NCI-H1048 (cell line): ENCODE results near the gene PRR11.
"Not testable (repeated sequence)": the region's sequence is repeated elsewhere in the genome, so short reads cannot be mapped to it uniquely, and the experiment has no call there.

Experiments
- DNase-seq: peaks from one replicate; lab custom pipeline; 2025; lab: John Stamatoyannopoulos, UW

The PRR11 gene

GRCh38 chr17:59219992-59220327 is 64.4 kb downstream of the PRR11 start:
- no peak for DNase-seq

- peak; percentile 92 for DNase-seq
These were observed 65.0 kb downstream of the PRR11 start, which contains the start of gene GDPD1 for GRCh38 chr17:59220328-59221158. GDPD1 (plus strand) TSS chr17:59220511; CDS start chr17:59220610, 99 bp downstream.

DNA sequence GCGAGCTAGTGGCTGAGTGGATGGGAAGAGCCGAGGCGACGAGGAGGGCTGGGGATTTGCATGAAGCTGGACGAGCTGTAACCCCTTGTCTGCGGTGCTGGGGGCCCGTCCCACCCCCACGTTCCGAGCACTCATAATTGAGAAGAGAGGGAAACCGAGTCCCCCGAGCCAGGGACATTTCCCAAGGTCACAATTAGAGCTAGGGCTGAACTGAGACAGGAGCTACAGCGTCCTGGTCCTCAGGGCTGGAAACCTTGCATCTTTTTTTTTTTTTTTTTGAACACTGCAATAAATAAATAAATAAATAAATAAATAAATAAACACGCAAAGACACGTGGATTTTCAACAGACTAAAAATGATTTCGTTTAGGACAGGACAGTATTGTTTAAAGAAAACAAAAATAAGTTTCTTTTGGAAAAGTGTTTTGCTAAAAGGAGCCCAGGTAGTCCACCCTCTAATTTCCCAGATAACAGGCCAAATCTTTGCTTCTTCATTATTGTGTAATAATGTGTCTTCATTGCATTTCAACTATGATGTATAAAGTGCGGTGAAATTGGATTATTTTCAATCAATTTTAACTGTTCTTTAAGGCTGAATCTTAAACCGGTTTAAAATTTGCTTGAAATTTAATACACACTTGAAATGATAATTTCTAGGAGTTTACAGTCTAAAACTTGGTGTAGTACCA is 65.8 kb downstream of the PRR11 start:
- no peak for DNase-seq

DNA sequence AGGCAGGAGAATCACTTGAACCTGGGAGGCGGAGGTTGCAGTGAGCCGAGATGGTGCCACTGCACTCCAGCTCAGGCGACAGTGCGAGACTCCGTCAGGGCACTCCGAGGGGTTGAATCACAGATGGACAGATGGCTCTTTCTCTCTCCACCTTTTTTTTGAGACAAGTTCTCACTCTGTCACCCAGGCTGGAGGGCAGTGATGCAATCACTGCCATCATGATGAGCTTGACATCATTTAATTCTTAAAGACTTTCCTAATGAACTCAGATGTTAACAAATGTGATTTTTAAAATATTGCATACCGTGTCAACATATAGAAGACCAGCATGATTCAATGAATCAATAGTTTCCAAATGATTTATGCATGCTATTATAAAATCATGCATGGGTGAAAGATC is 68.3 kb downstream of the PRR11 start:
- no peak for DNase-seq

- DNase-seq, result not testable (repeated sequence)
These were observed 73.0 kb downstream of the PRR11 start for GRCh38 chr17:59228588-59228987.

- no peak for DNase-seq
These were observed 75.2 kb downstream of the PRR11 start for GRCh38 chr17:59230764-59231163.

- no peak for DNase-seq
These were observed 79.1 kb downstream of the PRR11 start for GRCh38 chr17:59234631-59235030.

DNA sequence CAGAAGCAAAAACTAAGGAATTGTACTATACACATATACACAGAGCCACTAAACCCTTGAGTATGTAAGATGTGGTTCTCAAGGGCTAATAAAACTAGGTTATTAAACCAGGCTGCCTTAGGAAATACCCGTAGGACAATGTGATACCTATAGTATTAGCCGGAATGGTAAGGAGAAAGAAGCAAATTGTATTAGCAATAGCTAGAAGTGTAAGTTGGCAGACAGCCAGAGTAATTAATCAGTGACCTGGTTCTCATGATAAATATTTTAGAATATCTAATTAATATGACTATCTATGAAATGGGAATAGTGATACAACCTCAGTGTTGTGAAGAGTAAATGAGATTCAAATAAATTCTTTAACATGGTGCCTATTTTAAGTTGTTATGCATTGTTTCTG is 83.4 kb downstream of the PRR11 start:
- DNase-seq, result no peak

GRCh38 chr17:59244081-59244480 is 88.5 kb downstream of the PRR11 start:
- DNase-seq, result no peak
